ENCODE results near the gene SELENOW.
"Not testable (repeated sequence)": the region's sequence is repeated elsewhere in the genome, so short reads cannot be mapped to it uniquely, and the experiment has no call there.

Gene SELENOW

GRCh38 chr19:47778049-47778953 lies at the start of gene SELENOW:
Gene SELENOW, plus strand, starts transcription at chr19:47778703. Its CDS starts 83 bp downstream, at chr19:47778786.
- peak; percentile 60 to 73 for DNase-seq (ENCODE audit: low read depth in 2 of 2)

DNA sequence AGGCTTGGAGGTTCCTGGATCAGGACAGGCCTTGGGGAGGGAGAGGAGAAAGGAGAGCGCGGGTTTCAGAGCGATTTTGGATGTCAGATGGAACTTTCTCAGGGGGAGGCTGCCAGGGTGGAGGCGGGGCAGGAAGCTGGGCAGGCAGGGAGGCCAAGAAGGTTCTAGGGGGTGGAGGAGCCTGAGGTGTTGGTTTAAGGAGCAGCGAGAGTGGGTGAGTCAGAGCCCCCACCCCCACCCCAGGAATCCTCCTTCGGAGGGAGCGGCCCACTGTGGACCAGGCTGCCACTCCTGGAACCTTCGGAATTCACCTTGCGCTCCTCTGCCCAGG lies 49.1 kb upstream of the SELENOW start:
- DNase-seq (ENCODE audit: low read depth in 2 of 2) = no peak

GRCh38 chr19:47729799-47730520 lies 48.5 kb upstream of the SELENOW start:
- DNase-seq (ENCODE audit: low read depth in 2 of 2) = peak in 1 of 2 donors; percentile 44

DNA sequence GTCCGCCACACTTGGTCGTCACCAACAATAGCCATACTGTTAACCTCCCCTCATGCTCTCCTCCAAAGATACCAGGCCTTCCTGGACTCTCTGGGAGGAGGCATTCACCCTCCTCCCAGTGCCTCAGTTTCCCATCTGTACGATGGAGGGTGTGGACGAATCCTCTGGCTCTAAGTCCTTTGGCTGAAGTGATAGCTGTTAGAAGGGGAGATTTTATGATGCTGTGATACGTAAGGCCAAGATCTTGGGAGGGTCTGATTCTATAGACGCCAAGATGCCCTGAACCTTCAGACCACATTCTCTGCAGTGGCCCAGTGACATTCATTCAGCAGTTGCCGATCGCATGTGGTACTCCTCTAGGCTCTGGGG lies 48.0 kb upstream of the SELENOW start:
- no peak for DNase-seq (ENCODE audit: low read depth in 2 of 2)

- DNase-seq (ENCODE audit: low read depth in 2 of 2) = no peak
Measured at GRCh38 chr19:47730910-47731309, 47.6 kb upstream of the SELENOW start.

- no peak for DNase-seq (ENCODE audit: low read depth in 2 of 2)
Measured at GRCh38 chr19:47735131-47735530, 43.4 kb upstream of the SELENOW start.

GRCh38 chr19:47740866-47741519 lies 37.5 kb upstream of the SELENOW start:
- DNase-seq (ENCODE audit: low read depth in 2 of 2) = no peak

- DNase-seq (ENCODE audit: low read depth in 2 of 2) = no peak
Measured at GRCh38 chr19:47741544-47742140, 36.9 kb upstream of the SELENOW start.

DNA sequence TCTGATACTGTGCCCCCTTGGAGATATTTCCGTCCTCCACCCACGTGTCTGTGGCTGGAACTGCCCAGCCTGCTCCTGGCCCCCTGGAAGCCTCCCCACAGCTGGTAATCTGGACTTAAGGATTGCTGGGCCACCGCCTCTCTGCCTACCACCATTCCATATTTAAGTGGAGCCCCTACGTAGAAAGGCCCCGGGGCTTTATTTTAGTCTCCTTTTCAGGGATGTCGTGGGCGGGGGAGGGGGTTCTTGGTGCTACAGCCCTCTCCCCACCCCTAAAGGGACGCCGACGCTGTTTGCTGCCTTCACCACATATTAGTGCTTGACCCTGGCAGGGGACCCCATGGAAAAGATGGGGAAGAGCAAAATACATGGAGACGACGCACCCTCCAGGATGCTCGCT lies 35.9 kb upstream of the SELENOW start:
- no peak for DNase-seq (ENCODE audit: low read depth in 2 of 2)

DNA sequence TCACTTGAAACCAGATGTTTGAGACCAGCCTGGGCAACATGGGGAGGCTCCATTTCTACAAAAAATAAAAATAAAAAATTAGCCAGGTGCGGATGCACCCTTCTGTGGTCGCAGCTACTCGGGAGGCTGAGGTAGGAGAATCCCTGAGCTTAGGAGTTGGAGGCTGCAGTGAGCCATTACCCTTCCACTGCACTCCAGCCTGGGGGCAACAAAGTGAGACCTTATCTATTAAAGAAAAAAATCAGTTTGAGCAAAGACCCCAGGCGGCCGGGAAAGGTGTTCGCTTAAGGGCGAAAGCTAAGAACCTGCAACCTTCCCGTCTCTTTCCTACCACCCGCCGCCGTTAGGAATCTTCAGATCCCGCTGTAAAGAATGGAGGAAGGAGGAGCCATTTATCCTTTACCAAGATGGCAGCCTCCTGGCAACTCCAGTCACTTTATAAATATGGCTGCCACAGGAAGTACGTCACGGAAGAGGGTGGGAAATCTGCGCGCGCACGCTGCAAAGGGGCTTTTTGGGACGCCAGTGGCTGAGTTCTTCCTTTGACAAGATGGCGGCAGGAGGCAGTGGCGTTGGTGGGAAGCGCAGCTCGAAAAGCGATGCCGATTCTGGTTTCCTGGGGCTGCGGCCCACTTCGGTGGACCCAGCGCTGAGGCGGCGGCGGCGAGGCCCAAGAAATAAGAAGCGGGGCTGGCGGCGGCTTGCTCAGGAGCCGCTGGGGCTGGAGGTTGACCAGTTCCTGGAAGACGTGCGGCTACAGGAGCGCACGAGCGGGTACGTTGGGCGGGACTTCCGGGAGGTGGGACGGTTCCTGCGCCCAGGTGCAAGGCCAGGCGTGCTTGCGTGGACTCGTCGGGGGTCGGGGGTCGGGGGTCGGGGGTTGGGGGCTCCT lies 33.2 kb upstream of the SELENOW start, which contains the start of gene NOP53:
NOP53 (plus strand) TSS at position 537 of the 892 bp plus-strand sequence; CDS start at position 551, 14 bp downstream.
- peak; percentile 94 to 99 for DNase-seq (ENCODE audit: low read depth in 2 of 2)

DNA sequence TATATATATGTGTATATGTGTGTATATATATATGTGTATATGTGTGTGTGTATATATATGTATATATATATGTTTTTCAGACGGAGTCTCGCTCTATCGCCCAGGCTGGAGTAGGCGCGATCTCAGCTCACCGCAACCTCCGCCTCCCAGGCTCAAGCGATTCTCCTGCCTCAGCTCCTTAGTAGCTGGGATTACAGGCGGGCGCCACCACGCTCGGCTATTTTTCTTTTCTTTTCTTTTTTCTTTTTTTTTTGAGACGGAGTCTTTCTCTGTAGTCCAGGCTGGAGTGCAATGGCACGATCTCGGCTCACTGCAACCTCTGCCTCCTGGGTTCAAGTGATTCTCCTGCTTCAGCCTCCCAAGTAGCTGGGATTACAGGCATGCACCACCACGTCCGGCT lies 32.4 kb upstream of the SELENOW start:
- DNase-seq (ENCODE audit: low read depth in 2 of 2) = not testable (repeated sequence)

DNA sequence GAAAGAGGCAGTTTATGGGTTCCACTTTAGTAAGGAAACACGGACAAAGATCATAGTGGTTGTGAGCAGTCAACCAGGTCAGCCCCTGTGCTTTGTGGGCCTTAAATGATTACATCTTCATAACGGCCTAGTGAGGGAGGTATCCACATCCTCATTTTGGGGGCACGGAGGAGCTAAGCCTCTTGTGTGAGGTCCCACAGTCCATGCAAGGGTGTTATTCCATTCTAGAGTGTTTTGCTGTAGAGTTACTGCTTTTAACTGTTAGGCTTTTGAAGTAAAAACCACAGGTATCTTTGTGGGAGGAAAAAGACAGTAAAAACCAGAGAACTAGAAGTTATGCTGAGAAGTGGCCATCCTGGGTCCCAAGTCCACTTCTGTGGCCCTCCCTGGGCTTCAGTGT lies 29.2 kb upstream of the SELENOW start:
- DNase-seq (ENCODE audit: low read depth in 2 of 2) = no peak

GRCh38 chr19:47750752-47751151 lies 27.8 kb upstream of the SELENOW start:
- no peak for DNase-seq (ENCODE audit: low read depth in 2 of 2)

- no peak for DNase-seq (ENCODE audit: low read depth in 2 of 2)
Measured at GRCh38 chr19:47752440-47753211, 25.9 kb upstream of the SELENOW start.

DNA sequence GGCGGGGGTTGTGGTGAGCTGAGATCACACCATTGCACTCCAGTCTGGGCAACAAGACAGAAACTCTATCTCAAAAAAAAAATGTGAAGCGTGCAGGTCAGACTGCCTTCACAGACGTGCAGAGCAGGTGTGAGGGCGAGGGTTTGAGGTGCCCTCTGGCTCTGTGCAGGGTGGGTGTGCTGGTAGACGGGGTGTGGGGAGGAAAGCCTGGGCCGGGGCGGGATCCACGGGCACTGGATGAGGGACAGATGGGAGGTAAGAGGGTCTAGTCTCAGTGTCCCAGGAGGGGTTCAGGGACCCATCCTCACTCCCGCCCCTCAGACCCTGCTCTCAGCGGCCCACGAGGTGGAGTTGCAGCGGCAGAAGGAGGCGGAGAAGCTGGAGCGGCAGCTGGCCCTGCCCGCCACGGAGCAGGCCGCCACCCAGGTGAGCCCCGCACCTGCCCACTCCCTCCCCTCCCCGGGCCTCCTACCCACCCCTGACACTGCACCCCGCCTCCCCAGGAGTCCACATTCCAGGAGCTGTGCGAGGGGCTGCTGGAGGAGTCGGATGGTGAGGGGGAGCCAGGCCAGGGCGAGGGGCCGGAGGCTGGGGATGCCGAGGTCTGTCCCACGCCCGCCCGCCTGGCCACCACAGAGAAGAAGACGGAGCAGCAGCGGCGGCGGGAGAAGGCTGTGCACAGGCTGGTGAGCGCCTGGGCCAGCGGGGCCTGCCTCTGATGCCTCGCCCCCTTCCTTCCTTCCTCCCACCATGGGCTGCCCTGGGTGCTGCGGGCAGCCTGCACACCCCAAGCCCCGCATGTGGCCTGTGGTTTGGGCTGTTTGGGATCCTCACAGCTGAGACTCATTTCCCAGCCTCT lies 24.1 kb upstream of the SELENOW start:
- no peak for DNase-seq (ENCODE audit: low read depth in 2 of 2)

GRCh38 chr19:47755065-47755761 lies 23.3 kb upstream of the SELENOW start:
- DNase-seq (ENCODE audit: low read depth in 2 of 2) = no peak

- DNase-seq (ENCODE audit: low read depth in 2 of 2) = no peak
Measured at GRCh38 chr19:47755762-47756626, 22.5 kb upstream of the SELENOW start.

DNA sequence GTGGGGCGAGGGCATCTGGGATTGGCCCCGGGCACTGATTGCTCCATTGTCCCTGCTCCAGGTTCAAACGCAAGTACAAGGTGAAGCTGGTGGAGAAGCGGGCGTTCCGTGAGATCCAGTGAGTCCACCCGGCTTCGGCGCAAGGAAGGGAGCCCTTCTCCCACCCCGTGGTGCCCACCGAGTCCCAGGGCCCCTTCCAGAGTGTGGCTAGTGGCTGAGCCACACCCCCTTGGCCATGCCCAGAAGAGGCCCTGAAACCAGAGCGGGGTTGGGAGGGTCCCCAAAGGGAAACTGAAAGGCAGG lies 21.9 kb upstream of the SELENOW start:
- DNase-seq (ENCODE audit: low read depth in 2 of 2) = no peak

Data from stimulated activated CD4-positive, alpha-beta T cell treated with anti-CD3 and anti-CD28 coated beads, Interleukin-1b, Interleukin-23, amount 100 ng/mL, for 4 hours (primary cell).